NCI-H748 (cell line): ENCODE data around the gene TFAP2E.

Source experiments
- DNase-seq: peaks from one replicate; lab custom pipeline; 2025; ENCODE audit not compliant: unreplicated experiment; lab: John Stamatoyannopoulos, UW

The TFAP2E gene

GRCh38 chr1:35573198-35574124, at the start of gene TFAP2E:
Gene TFAP2E (plus strand): TSS chr1:35573314. CDS start chr1:35573578, 264 bp downstream.
- DNase-seq: peak; percentile 47

- DNase-seq: peak; percentile 57
Observed at GRCh38 chr1:35524106-35524505, 49.0 kb upstream of the TFAP2E start.

- no peak for DNase-seq
Observed at GRCh38 chr1:35530168-35530567, 42.9 kb upstream of the TFAP2E start.

- no peak for DNase-seq
Observed at GRCh38 chr1:35530946-35531345, 42.2 kb upstream of the TFAP2E start.

GRCh38 chr1:35531368-35531767, 41.7 kb upstream of the TFAP2E start:
- DNase-seq: no peak

- DNase-seq: no peak
Observed at GRCh38 chr1:35532497-35533223, 40.5 kb upstream of the TFAP2E start.

- DNase-seq: peak; percentile 2
Observed at GRCh38 chr1:35533586-35533985, 39.5 kb upstream of the TFAP2E start.

GRCh38 chr1:35535243-35535642, 37.9 kb upstream of the TFAP2E start:
- DNase-seq: no peak

- DNase-seq: no peak
Observed at GRCh38 chr1:35536556-35537162, 36.5 kb upstream of the TFAP2E start.

GRCh38 chr1:35537806-35538205, 35.3 kb upstream of the TFAP2E start:
- no peak for DNase-seq

- DNase-seq: no peak
Observed at GRCh38 chr1:35539073-35539823, 33.9 kb upstream of the TFAP2E start.

- no peak for DNase-seq
Observed at GRCh38 chr1:35539824-35540261, 33.3 kb upstream of the TFAP2E start.

GRCh38 chr1:35544976-35545375, 28.1 kb upstream of the TFAP2E start:
- peak; percentile 36 for DNase-seq

- no peak for DNase-seq
Observed at GRCh38 chr1:35546614-35547013, 26.5 kb upstream of the TFAP2E start.

- no peak for DNase-seq
Observed at GRCh38 chr1:35553851-35554250, 19.3 kb upstream of the TFAP2E start.

GRCh38 chr1:35554266-35555211, 18.6 kb upstream of the TFAP2E start:
- DNase-seq: no peak

- DNase-seq: no peak
Observed at GRCh38 chr1:35555212-35555584, 17.9 kb upstream of the TFAP2E start.

GRCh38 chr1:35555601-35556477, 17.3 kb upstream of the TFAP2E start:
- DNase-seq: peak; percentile 92
